ENCODE measurements around the gene PRUNE2.

PRUNE2 gene

GRCh38 chr9:76629205-76629990 is 276.5 kb downstream of the PRUNE2 start:
- DNase-seq (ENCODE audit: low read depth in 2 of 2) = no peak

- DNase-seq (ENCODE audit: low read depth in 2 of 2) = no peak
Observed at GRCh38 chr9:76628155-76628554, 277.8 kb downstream of the PRUNE2 start.

- no peak for DNase-seq (ENCODE audit: low read depth in 2 of 2)
Observed at GRCh38 chr9:76626980-76627379, 278.9 kb downstream of the PRUNE2 start.

- no peak for DNase-seq (ENCODE audit: low read depth in 2 of 2)
Observed at GRCh38 chr9:76626141-76626540, 279.8 kb downstream of the PRUNE2 start.

- DNase-seq (ENCODE audit: low read depth in 2 of 2) = no peak
Observed at GRCh38 chr9:76624391-76625048, 281.4 kb downstream of the PRUNE2 start.

GRCh38 chr9:76620996-76621395 is 284.9 kb downstream of the PRUNE2 start:
- no peak for DNase-seq (ENCODE audit: low read depth in 2 of 2)

- no peak for DNase-seq (ENCODE audit: low read depth in 2 of 2)
Observed at GRCh38 chr9:76620581-76620980, 285.3 kb downstream of the PRUNE2 start.

GRCh38 chr9:76619640-76620039 is 286.3 kb downstream of the PRUNE2 start:
- DNase-seq (ENCODE audit: low read depth in 2 of 2) = no peak

- no peak for DNase-seq (ENCODE audit: low read depth in 2 of 2)
Observed at GRCh38 chr9:76619197-76619596, 286.7 kb downstream of the PRUNE2 start.

- no peak for DNase-seq (ENCODE audit: low read depth in 2 of 2)
Observed at GRCh38 chr9:76618762-76619161, 287.2 kb downstream of the PRUNE2 start.

GRCh38 chr9:76617497-76618175 is 288.3 kb downstream of the PRUNE2 start:
- no peak for DNase-seq (ENCODE audit: low read depth in 2 of 2)

- DNase-seq (ENCODE audit: low read depth in 2 of 2) = no peak
Observed at GRCh38 chr9:76616780-76617179, 289.1 kb downstream of the PRUNE2 start.

GRCh38 chr9:76615177-76615603 is 290.7 kb downstream of the PRUNE2 start:
- DNase-seq (ENCODE audit: low read depth in 2 of 2) = no peak

GRCh38 chr9:76613974-76614373 is 291.9 kb downstream of the PRUNE2 start:
- no peak for DNase-seq (ENCODE audit: low read depth in 2 of 2)

- DNase-seq (ENCODE audit: low read depth in 2 of 2) = no peak
Observed at GRCh38 chr9:76613150-76613781, 292.6 kb downstream of the PRUNE2 start.

GRCh38 chr9:76610011-76610352 is 295.9 kb downstream of the PRUNE2 start:
- DNase-seq (ENCODE audit: low read depth in 2 of 2) = no peak

- no peak for DNase-seq (ENCODE audit: low read depth in 2 of 2)
Observed at GRCh38 chr9:76609285-76610010, 296.5 kb downstream of the PRUNE2 start.

GRCh38 chr9:76608575-76609273 is 297.2 kb downstream of the PRUNE2 start:
- DNase-seq (ENCODE audit: low read depth in 2 of 2) = no peak

- no peak for DNase-seq (ENCODE audit: low read depth in 2 of 2)
Observed at GRCh38 chr9:76607730-76608436, 298.0 kb downstream of the PRUNE2 start.

- DNase-seq (ENCODE audit: low read depth in 2 of 2) = no peak
Observed at GRCh38 chr9:76605321-76605900, 300.5 kb downstream of the PRUNE2 start.
